NCI-H128 (cell line): ENCODE results near the gene GNG13.
"Not testable (repeated sequence)": the region's sequence is repeated elsewhere in the genome, so short reads cannot be mapped to it uniquely, and the experiment has no call there.

Source experiments
- DNase-seq: peaks from one replicate; lab custom pipeline; 2025; ENCODE audit not compliant: unreplicated experiment; lab: John Stamatoyannopoulos, UW

Gene GNG13, protein sequence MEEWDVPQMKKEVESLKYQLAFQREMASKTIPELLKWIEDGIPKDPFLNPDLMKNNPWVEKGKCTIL

DNA sequence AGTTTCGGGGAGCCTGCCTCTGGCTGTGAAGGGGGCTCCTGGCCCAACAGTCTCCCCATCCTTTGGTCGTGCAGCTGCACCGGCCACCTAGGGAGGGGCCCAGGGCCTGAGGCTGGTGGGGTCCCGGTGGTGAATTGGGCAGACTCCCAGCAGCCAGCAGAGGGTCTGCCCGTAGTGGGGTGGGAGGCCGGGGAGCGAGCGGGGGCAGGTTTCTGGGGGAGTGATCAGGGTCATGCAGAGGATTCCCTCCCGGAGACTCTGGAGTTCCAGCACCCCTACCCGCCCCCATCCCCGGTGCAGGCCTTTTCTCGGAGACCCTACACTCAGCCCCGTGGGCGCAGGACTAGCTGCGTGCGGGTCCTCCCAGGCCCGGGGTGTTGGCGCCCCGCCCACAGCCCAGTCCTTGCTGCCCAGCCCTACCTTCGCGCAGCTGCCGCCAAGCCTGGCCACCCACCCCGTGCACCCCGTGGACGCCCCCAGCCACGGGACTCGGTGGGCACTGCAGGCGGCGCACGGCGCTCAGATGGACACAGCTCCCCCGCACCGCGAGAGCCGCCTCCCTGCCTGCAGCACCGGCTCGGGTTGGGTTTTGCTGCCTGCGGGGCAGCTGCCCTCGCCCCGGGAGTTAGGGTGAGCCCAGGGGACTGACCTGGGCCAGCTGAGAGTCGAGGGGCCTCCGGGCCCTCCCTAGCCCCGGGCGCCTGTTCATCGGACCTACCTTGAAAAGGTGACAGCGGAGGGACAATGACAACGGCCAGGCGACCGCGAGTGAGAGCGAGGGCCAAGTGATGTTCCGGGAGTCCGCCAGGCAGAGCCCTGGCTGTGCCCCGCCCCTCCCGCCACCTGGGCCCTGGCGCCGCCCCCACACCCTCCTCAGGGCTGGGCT, at the start of gene GNG13:
Gene GNG13, minus strand, starts transcription at position 787 of the 886 bp plus-strand sequence. CDS start 1,657 bp downstream, outside the sequence.
- DNase-seq, result no peak

DNA sequence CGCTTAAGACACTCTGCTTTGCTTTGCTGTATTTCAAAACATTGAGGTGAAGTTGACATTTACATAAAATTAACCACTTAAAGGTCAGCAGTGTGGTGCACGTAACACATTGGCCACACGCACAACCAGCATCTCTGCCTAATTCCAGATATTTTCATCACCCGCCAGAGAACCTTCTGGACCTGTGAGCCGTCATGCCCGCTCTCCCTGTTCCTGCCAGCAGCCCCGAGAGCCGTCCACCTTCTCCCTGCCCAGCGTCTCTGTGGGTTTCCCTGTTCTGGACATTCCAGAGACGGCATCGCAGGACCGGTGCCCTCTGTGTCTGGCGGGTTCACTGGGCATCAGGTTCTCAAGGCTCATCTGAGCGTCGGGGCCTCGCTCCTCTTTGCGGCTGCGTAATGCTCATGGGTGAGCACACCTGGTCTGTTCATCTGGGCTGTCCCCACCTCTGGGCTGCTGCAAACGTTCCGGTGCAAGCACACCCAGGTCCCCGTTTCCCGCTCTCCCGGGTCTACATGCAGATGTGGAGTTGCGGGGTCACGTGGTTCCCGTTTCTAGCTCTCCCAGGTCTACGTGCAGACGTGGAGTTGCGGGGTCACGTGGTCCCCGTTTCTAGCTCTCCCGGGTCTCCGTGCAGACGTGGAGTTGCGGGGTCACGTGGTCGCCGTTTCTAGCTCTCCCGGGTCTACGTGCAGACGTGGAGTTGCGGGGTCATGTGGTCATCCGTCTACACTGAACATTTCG, 48.1 kb upstream of the GNG13 start:
- DNase-seq, result no peak

DNA sequence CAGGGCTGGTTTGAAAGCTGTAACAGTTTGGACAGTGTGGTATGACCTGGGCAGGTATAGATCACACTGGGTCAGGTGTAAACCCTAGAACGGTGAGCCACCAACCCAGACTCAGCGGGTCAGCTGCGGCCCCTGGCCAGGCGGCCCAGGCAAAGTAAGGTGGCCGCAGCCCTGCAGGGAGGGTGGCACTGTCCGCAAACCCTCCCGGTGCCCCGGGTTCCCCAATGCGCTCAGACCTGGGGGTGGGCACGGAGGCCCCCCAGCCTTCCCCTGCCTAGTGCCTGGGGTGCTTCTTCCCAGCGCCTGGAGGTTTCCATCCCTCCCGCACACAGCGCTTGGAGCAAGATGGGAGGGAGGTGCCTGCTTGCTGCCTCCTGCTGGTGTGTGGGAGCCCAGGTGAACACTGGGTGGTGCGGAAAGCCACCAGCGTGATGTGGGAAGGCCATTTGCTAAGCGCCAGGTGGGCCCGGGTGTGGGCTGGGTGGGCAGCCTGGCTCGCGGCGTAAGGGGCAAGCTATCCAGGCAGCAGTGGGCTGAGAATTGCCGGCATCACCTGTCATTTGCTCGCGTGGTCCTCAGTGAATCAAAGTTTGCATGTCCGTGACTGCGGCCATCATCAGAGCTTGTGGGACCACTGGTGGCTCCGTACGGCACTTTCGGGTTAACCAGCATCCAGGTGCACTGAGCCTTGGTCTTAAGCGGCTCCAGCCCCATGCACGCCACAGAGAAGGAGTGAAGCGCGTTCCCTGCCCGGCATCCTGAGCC, 47.3 kb upstream of the GNG13 start:
- DNase-seq, result no peak

DNA sequence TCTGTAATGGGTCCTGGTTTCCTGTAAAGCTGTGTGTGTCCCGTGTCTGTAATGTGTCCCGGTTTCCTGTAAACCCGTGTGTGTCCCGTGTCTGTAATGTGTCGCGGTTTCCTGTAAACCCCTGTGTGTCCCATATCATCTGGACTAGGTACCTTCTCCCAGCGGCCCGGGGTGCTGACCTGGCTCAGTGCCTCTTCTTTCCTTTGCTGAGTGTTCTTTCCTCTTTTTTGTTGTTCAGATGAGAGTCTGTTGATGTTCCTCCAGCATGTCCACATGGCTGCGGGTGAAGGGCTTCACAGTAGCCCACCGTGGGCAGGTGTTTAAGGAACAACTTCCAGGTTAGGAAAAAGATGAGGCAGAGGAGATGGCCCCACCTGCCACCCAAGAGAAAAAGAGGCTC, 46.6 kb upstream of the GNG13 start:
- no peak for DNase-seq

DNA sequence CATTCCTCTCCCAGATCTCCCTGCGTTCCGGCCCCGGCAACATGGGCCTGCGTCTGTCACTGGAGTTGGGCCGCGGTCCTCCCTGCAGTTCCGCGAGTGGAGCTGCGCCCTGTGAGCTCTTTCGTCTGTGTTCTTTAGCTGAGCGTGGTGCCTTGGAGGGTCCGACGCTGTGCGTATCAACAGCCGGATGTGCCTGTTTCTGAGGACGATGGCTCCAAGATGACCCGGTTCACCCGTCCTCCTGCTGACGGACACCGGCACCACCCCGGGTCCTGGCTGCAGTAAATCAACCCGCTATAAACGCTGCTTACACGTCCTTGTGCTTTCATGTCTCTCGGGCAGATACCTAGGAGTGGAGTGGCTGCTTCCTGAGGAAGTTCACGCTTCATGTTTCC, 44.8 kb upstream of the GNG13 start:
- DNase-seq, result no peak

DNA sequence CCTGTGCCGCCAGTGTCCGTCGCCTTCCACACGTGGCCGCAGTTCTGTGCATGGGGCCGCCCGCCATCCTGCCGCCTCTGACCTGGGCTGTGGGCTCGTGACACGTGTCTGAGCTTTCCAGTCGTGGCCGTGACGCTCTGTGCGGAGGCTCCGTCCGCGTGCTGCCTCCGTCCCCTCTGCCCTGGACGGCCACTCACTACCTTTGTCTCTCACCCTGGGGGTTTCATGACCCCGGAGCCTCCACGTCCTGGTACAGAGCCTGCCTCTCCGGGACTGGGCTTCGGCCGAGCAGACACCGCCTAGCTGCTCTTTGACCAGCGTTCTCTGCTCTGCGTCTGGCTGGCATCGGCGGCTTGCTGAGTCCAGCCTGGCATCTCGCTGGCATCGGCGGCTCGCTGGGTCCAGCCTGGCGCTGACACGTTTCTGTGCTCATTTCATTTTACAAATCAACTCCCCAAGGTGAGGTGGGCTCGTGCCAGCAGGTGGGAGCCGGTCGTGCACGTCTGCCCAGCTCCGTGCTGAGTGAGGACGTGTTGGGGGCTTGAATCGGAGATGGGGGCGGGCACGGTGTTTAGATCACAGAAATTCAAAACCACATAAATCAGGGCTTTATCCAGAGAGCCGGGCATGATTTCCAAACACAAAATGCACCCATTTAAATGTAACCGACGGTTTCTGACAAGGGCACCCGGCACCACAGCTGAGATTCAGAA, 44.3 kb upstream of the GNG13 start:
- DNase-seq, result no peak

DNA sequence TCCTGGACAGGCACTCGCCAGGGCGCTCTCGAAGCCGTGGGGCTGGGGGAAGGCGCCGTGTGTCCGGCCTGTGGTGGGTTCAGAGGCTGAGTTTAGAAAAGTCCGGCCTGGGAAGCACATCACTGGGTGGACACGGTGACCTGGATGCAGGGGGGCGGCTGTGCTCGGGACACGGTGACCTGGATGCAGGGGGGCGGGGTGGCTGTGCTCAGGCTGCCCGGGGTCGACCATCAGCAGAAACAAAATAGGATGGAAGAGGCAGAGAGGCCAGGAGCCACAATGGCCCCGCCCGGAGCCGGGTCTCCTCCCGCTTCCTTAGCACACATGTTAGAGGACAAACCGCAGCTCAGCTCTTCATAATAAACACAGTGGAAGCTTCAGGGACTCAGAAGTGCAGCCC, 43.2 kb upstream of the GNG13 start:
- no peak for DNase-seq

DNA sequence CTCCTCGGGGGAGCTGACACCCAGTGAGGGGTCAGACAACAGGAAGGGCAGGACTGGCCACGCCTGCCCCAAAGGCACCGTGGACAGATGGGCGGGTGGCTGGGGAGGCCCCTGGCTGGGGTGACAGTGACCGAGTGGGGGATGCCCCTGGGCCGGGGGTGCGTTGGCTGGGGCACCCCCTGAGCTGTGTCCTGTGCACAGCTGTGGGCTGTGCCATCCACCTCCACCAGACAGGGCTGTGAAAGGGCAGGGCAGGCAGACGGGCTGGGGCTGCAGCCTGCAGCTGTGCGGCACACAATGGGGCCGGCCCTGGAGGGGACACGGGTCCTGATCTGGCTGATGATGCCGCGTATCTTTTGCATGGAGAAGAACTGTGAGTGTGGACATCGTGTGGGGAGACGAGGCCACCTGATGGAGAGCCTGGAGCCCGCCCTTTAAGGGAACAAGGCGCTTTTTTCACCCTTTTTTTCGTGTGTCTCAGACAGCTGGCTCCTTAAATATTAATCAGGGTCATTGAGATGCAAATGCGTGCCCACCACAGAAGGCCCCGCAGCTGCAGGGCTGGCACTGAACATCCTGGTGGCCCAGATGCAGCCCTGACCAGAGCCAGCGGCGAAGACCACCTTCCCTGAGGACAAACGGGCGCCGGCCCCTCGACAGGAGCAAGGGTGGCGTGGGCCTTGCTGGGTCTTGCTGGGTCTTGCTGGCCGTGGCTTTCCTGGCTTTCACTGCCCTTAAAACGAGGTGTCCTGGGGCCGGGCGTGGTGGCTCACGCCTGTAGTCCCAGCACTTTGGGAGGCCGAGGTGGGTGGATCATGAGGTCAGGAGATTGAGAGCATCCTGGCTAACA, 42.4 kb upstream of the GNG13 start:
- no peak for DNase-seq

DNA sequence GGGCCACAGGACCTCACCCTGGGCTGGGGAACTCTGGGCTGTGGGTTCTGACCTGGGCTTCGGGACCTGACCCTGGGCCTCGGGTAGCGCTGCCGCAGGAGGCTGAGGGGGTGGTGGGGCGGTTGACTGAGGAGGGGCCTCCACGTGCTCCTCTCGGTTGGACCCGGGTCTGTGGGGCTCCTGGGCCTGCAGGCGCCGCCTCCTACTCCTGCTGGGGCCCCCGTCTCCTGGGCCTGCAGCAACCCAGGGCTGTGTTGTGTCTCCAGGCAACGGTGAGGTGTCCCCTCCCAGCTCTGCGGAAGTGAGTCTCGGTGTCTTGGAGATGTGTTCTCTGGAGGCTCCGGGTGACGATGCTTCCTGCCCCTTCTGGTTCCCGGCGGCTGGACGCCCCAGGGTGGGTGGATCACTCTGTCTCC, 41.5 kb upstream of the GNG13 start:
- DNase-seq, result no peak

DNA sequence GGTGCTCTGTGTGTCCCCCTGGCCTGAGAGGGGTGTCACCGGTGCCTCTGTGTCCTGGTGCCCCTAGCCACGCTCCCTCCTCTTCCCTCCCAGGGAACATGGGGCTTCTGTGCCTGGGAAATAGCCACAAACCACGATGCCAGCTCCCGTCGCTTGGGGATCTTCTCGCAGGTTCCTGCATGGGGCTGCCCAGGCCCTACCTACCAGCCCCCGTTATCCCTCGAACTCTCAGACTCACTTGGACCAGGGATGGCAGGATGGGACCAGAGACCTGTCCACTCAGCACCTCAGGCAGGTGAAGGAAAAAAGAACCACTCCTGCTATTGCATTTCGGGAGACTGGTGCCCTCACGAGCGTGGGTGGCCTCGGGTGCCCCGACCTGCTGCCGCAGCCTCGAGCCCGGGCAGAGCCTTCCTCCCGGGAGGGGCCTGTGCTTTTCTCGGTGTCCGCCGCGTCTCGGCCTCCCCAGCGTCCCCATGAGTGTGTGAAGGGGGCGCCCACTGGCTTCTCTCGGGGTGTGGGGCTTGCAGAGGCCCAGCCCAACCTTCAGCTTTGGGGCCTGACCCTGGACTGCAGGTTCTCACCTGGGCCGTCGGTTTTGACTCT, 41.0 kb upstream of the GNG13 start:
- no peak for DNase-seq

DNA sequence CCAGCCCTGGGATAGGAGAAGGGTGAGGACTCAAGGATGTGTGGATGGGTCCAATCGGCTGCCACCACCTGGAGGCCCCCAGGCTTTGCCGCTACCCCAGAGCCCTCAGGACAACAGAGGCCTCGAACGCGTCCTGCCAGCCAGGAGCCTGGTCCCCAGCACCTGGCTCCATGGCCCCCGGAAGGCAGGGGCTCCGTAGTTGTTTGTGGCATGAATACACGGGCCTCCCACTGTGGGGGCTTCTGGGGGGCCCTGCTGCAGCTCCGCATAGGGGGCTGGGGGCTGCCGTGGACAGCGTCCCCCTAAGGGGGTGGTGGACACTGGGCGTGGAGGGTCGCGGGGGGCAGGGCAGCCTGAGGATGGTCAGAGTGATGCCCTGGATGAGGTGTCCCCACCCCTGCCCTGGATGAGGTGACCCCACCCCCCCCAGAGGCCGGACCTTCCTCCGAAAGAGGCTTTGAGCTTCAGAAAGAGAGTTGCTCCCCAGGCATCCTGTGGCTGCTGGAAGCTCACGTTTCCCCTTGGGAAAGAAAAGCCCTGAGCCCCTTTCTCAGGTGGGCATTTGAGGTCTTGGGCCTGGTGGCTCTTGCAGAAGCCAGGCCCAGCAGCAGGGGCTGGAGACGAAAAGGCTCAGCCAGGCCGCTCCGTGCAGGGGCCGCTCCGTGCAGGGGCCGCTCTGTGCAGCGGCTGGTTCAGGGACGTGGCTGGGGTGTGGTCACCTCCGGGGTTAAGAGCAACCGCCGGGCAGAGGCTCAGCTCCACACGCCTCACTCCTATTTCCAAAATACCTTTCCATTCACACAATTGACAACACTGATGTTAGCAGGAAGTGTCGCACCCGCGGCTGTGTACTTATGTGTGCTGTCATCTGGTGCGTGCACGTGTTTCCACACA, 40.3 kb upstream of the GNG13 start:
- DNase-seq, result no peak

DNA sequence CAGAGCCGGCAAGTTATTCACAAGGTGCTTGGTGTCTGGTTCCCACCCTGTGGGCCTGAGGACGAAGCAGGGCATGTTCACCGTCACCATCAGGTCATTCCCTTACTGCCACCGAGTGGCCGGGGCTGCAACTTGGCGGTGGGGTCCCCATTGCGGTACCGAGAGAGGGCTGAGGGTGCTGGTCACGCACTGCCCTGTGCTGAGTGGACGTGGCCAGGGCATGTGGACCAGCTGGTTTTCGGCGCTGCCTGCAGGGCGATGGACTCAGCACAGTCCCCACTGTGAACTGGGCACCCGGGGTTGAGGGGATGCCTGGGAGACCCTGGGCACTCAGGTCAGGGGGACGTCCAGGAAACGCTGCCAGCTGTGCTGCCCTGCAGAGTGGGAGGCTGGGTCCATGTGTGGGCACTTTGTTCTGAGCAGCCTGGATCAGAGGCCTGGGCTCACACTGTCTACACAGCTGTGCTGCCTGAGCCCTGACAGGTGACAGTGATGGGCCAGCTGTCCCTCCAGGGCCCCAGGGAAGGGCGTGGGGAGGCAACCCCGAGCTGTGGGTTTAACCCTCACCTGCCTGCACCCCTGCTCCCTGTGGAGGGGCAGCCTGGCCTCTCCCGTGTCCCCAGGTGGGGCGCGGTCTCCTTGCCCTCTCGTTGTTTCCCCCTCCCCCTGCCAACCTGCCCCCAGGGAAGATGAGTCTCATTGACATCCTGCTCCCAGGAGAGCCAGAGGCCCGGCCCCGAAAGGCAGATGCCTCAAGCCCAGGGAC, 39.3 kb upstream of the GNG13 start:
- DNase-seq, result no peak

DNA sequence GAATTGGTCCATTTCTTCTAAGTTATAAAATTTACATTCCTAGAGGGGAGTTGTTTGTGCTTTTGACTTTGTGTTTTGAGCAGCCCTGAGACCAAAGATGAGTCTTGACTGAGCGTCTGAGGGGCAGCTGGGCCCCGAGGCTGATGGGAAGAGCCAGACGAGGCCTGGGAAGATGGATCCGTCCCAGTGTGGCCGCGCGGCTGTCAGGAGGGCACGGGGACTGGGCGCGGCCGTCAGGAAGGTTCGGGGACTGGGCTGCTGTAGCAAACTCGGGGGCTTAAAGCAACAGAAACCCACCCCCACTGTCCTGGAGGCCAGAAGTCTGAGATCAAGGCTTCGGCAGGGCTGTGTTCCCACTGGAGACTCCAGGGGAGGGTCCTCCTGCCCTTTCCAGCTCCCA, 38.2 kb upstream of the GNG13 start:
- no peak for DNase-seq

DNA sequence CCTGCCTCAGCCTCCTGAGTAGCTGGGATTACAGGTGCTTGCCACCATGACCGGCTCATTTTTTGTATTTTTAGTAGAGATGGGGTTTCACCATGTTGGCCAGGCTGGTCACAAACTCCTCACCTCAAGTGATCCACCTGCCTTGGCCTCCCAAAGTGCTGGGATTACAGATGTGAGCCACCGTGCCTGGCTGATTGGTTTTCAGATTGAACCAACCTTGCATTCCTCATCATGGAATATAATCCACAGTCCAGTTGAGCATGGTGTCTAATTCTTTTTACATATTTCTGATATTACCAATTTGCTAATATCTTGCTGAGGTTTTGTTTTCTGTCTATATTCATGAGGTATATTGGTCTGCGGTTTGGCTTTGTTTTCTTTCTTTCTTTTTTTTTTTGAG, 36.3 kb upstream of the GNG13 start:
- DNase-seq, result not testable (repeated sequence)

DNA sequence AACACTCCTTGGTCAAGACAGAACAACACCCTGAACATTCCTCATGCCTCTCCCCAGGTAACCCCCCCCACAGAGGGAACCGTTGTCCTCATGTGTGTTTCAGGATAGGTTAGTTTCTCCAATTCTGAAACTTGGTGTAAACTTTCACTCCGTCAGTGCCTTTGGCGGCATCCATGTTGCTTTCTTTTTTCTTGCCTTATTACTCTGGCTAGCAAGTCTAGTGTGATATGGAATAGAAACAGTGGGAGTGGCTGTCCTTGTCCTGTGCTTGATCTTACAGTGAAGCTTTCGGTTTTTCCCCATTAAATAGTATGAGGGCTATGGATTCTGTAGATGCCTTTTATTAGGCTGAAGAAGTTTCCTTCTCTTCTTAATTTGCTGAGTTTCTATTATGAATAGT, 35.7 kb upstream of the GNG13 start:
- no peak for DNase-seq

DNA sequence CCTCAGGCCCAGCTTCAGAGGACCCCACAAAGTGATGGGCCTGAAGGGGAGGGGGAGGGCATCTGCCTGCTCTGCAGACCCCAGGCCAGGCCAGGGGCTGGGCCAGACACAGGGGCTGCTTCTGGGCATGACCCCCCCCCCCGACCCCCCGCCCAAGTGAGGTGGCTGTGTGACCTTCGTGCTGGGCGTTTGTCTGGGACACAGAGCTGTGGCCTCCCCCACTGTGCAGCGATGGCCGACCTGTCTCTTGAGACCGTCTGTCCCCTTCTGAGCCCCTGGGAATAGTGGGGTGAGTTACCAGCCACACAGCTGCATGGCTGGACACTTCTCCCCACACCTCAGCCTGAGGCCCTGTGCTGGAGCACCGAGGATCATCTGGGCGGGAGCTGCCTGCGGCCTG, 34.8 kb upstream of the GNG13 start:
- no peak for DNase-seq

DNA sequence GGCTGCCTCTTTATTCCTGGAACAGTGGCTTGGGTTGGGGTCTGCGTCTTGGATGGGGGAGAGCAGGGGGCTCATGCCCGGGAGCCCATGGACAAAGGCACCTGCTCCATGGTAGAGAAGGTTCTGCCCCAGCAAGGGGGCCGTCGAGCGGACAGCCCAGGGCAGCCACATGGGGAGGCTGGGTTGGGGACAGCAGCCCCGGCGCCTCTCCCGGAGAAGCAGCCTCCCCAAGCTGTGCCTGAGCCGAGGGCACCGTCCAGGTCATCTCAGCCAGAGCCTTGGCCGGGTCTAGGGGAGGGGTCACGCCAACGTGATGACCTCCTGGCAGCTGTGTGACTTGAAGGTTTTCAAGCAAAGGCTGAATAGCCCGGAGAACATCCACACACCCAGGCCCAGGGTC, 32.9 kb upstream of the GNG13 start:
- no peak for DNase-seq
